CD14-positive monocyte (primary cell): ENCODE measurements around the gene CACNA1C. TPM values are rescaled to one million over a fixed set of nuclear protein-coding genes. Genes with fewer than 3 reads are reported as not detected.
A peak's percentile ranks its signal among the peaks of the same experiment; 100 is the strongest.

Experiments used
- DNase-seq, 3 donors: peaks; one replicate each; pipeline ENCODE4 v3.0.0-alpha.2; 2011 to 2022
- H2AFZ ChIP-seq: 2 replicates; pipeline ENCODE4 v1.6.0; 2012; ENCODE audit warnings: mild to moderate bottlenecking, low read depth, low read length, inconsistent platforms; ENCODE audit not compliant: insufficient read depth, poor library complexity, severe bottlenecking
- H3K27ac ChIP-seq, 2 donors: 1 replicate in 1 of 2; 2 replicates in 1 of 2; pipeline ENCODE4 v1.5.1; 2012 to 2013; ENCODE audit warnings: low read length in 2 of 2, control low read depth in 1 of 2, inconsistent platforms in 1 of 2, low read depth in 1 of 2, mild to moderate bottlenecking in 1 of 2
- H3K27me3 ChIP-seq, 2 donors: one replicate each; pipeline versions ENCODE4 v1.6.0 to v1.6.1; 2011 to 2013; ENCODE audit warnings: low read length in 2 of 2; ENCODE audit not compliant: control insufficient read depth in 2 of 2, insufficient read depth in 2 of 2
- H3K36me3 ChIP-seq, 2 donors: replicated peaks in 1 of 2; 1 replicate in 1 of 2; 2 replicates in 1 of 2; pipeline versions ENCODE4 v1.5.1 to v1.6.1; 2012 to 2013; ENCODE audit warnings: low read length in 2 of 2, control low read depth in 1 of 2, inconsistent platforms in 1 of 2, mild to moderate bottlenecking in 1 of 2; ENCODE audit not compliant: insufficient read depth in 2 of 2, control insufficient read depth in 1 of 2
- H3K4me1 ChIP-seq, 2 donors: 1 replicate in 1 of 2; 2 replicates in 1 of 2; pipeline versions ENCODE4 v1.5.1 to v1.6.1; 2012 to 2013; ENCODE audit warnings: low read length in 2 of 2, control low read depth in 1 of 2, inconsistent platforms in 1 of 2, mild to moderate bottlenecking in 1 of 2, moderate library complexity in 1 of 2; ENCODE audit not compliant: insufficient read depth in 2 of 2, control insufficient read depth in 1 of 2
- H3K4me2 ChIP-seq: replicated peaks from 2 replicates; pipeline ENCODE3; 2012; ENCODE audit warnings: low read length, moderate library complexity, mild to moderate bottlenecking; ENCODE audit not compliant: poor library complexity, severe bottlenecking; ENCODE audit errors: extremely low read depth
- H3K4me3 ChIP-seq, 3 experiments: fragments of 200-600 bp in 1 of 3; sonication (generic) in 1 of 3; replicated peaks in 1 of 3; 1 replicate in 2 of 3; 2 replicates in 1 of 3; pipeline ENCODE4 v1.5.1; 2011 to 2013; ENCODE audit warnings: low read length in 3 of 3, mild to moderate bottlenecking in 3 of 3, control low read depth in 2 of 3, low read depth in 2 of 3, inconsistent platforms in 1 of 3, moderate library complexity in 1 of 3
- H3K79me2 ChIP-seq: 2 replicates; pipeline ENCODE4 v1.6.0; 2012; ENCODE audit warnings: mild to moderate bottlenecking, control low read depth, inconsistent platforms, low read length, moderate library complexity; ENCODE audit not compliant: insufficient read depth
- H3K9ac ChIP-seq: 2 replicates; pipeline ENCODE4 v1.6.0; 2017; ENCODE audit warnings: low read length, mild to moderate bottlenecking; ENCODE audit not compliant: insufficient read depth, poor library complexity, severe bottlenecking
- H3K9me3 ChIP-seq, 2 donors: replicated peaks in 1 of 2; 1 replicate in 1 of 2; 2 replicates in 1 of 2; pipeline versions ENCODE4 v1.5.1 to v1.6.1; 2012 to 2013; ENCODE audit warnings: low read length in 2 of 2, control low read depth in 1 of 2; ENCODE audit not compliant: control insufficient read depth in 1 of 2, insufficient read depth in 1 of 2
- H4K20me1 ChIP-seq: 2 replicates; pipeline ENCODE4 v1.6.0; 2012; ENCODE audit warnings: mild to moderate bottlenecking, low read length, control low read depth, moderate library complexity; ENCODE audit not compliant: insufficient read depth
- H3K27ac Mint-ChIP-seq, 7 donors: one replicate each; pipeline ENCODE4 v1.8.0; 2020; ENCODE audit warnings: mild to moderate bottlenecking in 7 of 7, mixed read lengths in 7 of 7, moderate library complexity in 6 of 7, inconsistent platforms in 2 of 7
- H3K27me3 Mint-ChIP-seq, 3 donors: one replicate each; pipeline ENCODE4 v1.8.0; 2021 to 2022; ENCODE audit warnings: low read depth in 3 of 3, mild to moderate bottlenecking in 3 of 3, mixed read lengths in 3 of 3, moderate library complexity in 3 of 3, inconsistent platforms in 1 of 3
- H3K36me3 Mint-ChIP-seq, 2 donors: one replicate each; pipeline ENCODE4 v1.8.0; 2020; ENCODE audit warnings: mixed read lengths in 2 of 2, inconsistent platforms in 1 of 2, mild to moderate bottlenecking in 1 of 2
- H3K4me1 Mint-ChIP-seq: one replicate; pipeline ENCODE4 v1.8.0; 2020; ENCODE audit warnings: mild to moderate bottlenecking, mixed read lengths
- H3K4me3 Mint-ChIP-seq, 2 donors: one replicate each; pipeline ENCODE4 v1.8.0; 2020; ENCODE audit warnings: mild to moderate bottlenecking in 2 of 2, mixed read lengths in 2 of 2, moderate library complexity in 1 of 2
- H3K9me3 Mint-ChIP-seq, 7 donors: one replicate each; pipeline ENCODE4 v1.8.0; 2020 to 2022; ENCODE audit warnings: mixed read lengths in 7 of 7, mild to moderate bottlenecking in 6 of 7, moderate library complexity in 6 of 7, inconsistent platforms in 2 of 7
- CTCF ChIP-seq: fragments of 200-600 bp; IDR thresholded peaks from one replicate; pipeline ENCODE4 v1.8.0; 2022; ENCODE audit warnings: antibody characterized with exemption, mild to moderate bottlenecking
- WGBS: methylation state at CpG from one replicate; pipeline ENCODE4 v1.1.5; 2013; ENCODE audit warnings: missing lambda C conversion rate; ENCODE audit not compliant: insufficient coverage; 5-methylcytosine and 5-hydroxymethylcytosine counted together
- intact Hi-C, 2 donors: fragments of 100-400 bp; cut with micrococcal nuclease; formaldehyde crosslinking; loops; one replicate each; pipeline versions ENCODE4 v1.15.0 to v1.15.1; 2023
- polyA plus RNA-seq, 3 donors: library from polyadenylated mRNA; depleted of rRNA in 1 of 3; unstranded in 2 of 3; stranded (reverse) in 1 of 3; fragments of 300-500 nt in 2 of 3; fragments of >200 nt in 1 of 3; fragmentation: Illumina TruSeq in 2 of 3; gene quantifications; 1 replicate in 2 of 3; 2 replicates in 1 of 3; pipeline ENCODE4 v1.2.3, GENCODE V29; 2012 to 2021

Gene CACNA1C
- polyA plus RNA-seq, 3 donors = not detected

- H3K9me3 ChIP-seq = peaks cover 4 to 16% of the 10 kb centered on the region in 2 donors
- Mint-ChIP-seq H3K27ac (no peak overlapping the region), H3K27me3 (peaks cover 5 to 7% (median 7%) of the 10 kb centered on the region in 3 donors), H3K36me3 (no peaks in the 10 kb centered on the region), H3K4me1 (no peaks in the 10 kb centered on the region), H3K9me3 (peaks cover 3 to 19% (median 12%) of the 10 kb centered on the region in 7 donors), H3K4me3 (no peak overlapping the region)
- H4K20me1 ChIP-seq = no peaks in the 10 kb centered on the region
- intact Hi-C loops = no loop called here
- no peak overlapping the region for H3K4me2 ChIP-seq
- H3K4me3 ChIP-seq = no peak overlapping the region
- H3K36me3 ChIP-seq = no peaks in the 10 kb centered on the region
- H3K79me2 ChIP-seq = no peaks in the 10 kb centered on the region
- H3K27me3 ChIP-seq = no peaks in the 10 kb centered on the region
- H2AFZ ChIP-seq = no peak overlapping the region
- no peak overlapping the region for H3K27ac ChIP-seq
- TF ChIP-seq CTCF = no peak
- H3K9ac ChIP-seq = no peak overlapping the region
- DNase-seq = no peak
- no peaks in the 10 kb centered on the region for H3K4me1 ChIP-seq
Observed at GRCh38 chr12:2165021-2165420, 112.2 kb downstream of the CACNA1C start.

GRCh38 chr12:2165927-2166326 lies 113.1 kb downstream of the CACNA1C start:
- Histone ChIP-seq H3K79me2 (no peaks in the 10 kb centered on the region), H3K36me3 (no peaks in the 10 kb centered on the region), H2AFZ (no peak overlapping the region), H3K27ac (no peak overlapping the region), H3K9ac (no peak overlapping the region), H3K4me2 (no peak overlapping the region), H3K4me1 (no peaks in the 10 kb centered on the region), H3K9me3 (peaks cover 4 to 16% of the 10 kb centered on the region in 2 donors), H4K20me1 (no peaks in the 10 kb centered on the region), H3K4me3 (no peak overlapping the region), H3K27me3 (no peaks in the 10 kb centered on the region)
- TF ChIP-seq CTCF = no peak
- no peak for DNase-seq
- no peak overlapping the region for H3K4me3 Mint-ChIP-seq
- peak overlapping the region in 1 of 7 donors; percentile 32 for H3K27ac Mint-ChIP-seq
- H3K4me1 Mint-ChIP-seq = no peaks in the 10 kb centered on the region
- intact Hi-C loops = no loop called here
- H3K9me3 Mint-ChIP-seq = peaks cover 3 to 19% (median 12%) of the 10 kb centered on the region in 7 donors
- no CpG with 5 or more reads among the region's 3 CpGs for WGBS
- H3K27me3 Mint-ChIP-seq = peaks cover 5 to 7% (median 7%) of the 10 kb centered on the region in 3 donors
- no peaks in the 10 kb centered on the region for H3K36me3 Mint-ChIP-seq
